Esophagus muscularis mucosa (tissue), 4 donors: ENCODE measurements around the gene UBAC1.

Experiments used
- CTCF ChIP-seq, 3 experiments: fragments of 200-600 bp in 2 of 3; fragments of 450-650 bp in 1 of 3; sonication (generic) in 2 of 3; IDR thresholded peaks; one replicate each; pipeline ENCODE4 v1.5.1; 2017 to 2019; ENCODE audit warnings: antibody characterized with exemption in 3 of 3, mild to moderate bottlenecking in 2 of 3, moderate library complexity in 1 of 3
- EP300 ChIP-seq: sonication (generic); formaldehyde crosslinking; IDR thresholded peaks from one replicate; pipeline ENCODE4 v1.6.1; 2017; ENCODE audit warnings: antibody characterized with exemption
- POLR2A ChIP-seq: fragments of 450-650 bp; IDR thresholded peaks from one replicate; pipeline ENCODE4 v1.6.1; 2017; ENCODE audit warnings: antibody characterized with exemption, moderate library complexity, mild to moderate bottlenecking, low read depth
- POLR2AphosphoS5 ChIP-seq, 2 donors: sonication (generic); formaldehyde crosslinking; IDR thresholded peaks; one replicate each; pipeline ENCODE4 v1.6.1; 2017; ENCODE audit warnings: antibody characterized with exemption in 2 of 2

- no peak for TF ChIP-seq POLR2AphosphoS5 (IDR thresholded peaks at IDR 0.05)
- TF ChIP-seq CTCF (IDR thresholded peaks at IDR 0.05), result no peak
- no peak for TF ChIP-seq POLR2A
- TF ChIP-seq EP300, result no peak
Measured at GRCh38 chr9:135898634-135899407, 62.4 kb downstream of the UBAC1 start.
